Stimulated activated CD4-positive, alpha-beta T cell treated with anti-CD3 and anti-CD28 coated beads, TNF-alpha, amount 100 ng/mL, for 4 hours (primary cell): ENCODE measurements around the gene GPALPP1.
A peak's percentile ranks its signal among the peaks of the same experiment; 100 is the strongest.
"Not testable (repeated sequence)": the region's sequence is repeated elsewhere in the genome, so short reads cannot be mapped to it uniquely, and the experiment has no call there.

Experiments
- DNase-seq, 3 experiments: peaks; one replicate each; pipeline ENCODE4 v3.0.0-alpha.2; 2020; ENCODE audit warnings: low read depth in 3 of 3

GPALPP1 gene

DNA sequence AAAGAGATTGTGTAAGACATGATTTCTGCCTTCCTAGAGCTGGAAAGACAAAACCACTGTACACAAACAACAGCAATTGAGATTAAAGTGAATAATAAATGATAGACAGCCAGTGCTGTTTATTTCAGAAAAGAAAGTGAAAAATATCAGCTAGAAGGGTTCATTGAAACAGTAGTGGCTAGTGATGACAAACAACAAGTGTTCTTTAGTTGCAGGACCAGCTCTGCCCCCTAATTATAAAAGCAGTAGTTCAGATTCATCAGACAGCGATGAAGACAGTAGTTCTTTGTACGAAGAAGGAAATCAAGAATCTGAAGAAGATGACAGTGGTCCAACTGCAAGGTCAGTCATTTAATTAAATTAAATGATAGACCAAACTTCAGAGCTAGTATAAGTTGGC lies 14.8 kb downstream of the GPALPP1 start:
- no peak for DNase-seq

DNA sequence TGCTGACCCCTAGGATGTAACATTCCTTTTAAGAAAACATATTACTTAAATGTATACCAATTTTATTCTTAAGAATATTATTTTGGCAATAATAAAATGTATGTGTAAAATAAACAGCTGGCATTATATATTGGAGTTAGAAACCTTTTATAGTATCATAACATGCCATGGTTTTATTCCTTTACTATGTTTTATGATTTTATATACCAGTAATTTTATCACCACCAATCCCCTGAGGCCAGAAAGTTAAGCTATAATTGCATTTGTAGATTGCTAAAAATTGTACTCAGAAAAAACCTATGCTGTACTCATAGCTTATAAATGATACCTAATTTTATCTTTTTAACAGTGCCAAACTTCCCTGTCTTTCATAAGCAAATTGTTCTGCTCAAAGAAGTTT lies 17.9 kb downstream of the GPALPP1 start:
- no peak for DNase-seq

DNA sequence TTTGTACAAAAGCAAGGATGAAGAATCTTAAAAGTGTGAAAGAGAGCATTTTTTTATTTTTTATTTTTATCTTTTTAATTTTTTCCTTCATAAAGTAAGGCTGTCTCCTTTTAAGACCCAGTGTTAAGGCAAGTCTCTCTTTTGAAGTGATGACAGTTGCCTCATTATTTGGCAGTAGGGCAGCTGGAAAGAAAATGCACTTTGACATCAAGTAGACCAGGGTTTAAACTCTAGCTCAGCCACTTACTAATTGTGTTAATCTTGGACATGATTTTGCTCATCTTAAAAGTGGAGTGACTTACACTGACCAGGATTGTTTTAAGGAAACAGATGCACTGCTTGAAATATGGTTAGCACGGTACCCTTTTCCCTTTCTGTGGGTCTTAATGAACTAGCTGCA lies 18.5 kb downstream of the GPALPP1 start:
- DNase-seq, result no peak

DNA sequence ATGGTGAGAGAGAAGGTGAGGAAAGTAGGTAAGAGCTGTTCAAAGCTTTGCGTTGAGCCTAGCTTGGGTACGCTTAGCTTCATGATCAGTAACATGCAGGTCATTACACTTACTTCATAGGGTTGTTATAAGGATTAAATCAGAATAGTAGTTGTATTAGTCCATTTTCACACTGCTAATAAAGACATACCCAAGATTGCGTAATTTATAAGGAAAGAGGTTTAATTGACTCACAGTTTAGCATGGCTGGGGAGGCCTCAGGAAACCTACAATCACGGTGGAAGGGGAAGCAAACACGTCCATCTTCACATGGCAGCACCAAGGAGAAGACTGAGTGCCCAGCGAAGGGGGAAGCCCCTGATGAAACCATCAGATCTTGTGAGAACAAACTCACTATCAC lies 21.9 kb downstream of the GPALPP1 start:
- DNase-seq, result no peak

DNA sequence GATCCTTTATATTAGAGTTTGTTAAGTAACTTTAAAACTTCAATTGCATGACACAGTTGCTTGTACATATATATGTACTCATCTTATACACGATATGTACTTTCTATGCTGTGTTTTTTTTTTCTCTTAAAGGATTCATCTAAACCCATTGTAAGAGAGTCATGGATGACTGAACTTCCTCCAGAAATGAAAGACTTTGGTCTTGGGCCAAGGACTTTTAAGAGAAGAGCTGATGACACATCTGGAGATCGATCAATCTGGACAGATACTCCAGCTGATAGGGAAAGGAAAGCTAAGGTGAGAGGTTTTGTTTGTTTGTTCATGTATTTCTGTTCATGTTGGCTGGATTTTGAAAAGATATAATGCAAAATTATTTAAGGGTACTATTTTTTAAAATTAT lies 26.0 kb downstream of the GPALPP1 start:
- DNase-seq, result no peak

DNA sequence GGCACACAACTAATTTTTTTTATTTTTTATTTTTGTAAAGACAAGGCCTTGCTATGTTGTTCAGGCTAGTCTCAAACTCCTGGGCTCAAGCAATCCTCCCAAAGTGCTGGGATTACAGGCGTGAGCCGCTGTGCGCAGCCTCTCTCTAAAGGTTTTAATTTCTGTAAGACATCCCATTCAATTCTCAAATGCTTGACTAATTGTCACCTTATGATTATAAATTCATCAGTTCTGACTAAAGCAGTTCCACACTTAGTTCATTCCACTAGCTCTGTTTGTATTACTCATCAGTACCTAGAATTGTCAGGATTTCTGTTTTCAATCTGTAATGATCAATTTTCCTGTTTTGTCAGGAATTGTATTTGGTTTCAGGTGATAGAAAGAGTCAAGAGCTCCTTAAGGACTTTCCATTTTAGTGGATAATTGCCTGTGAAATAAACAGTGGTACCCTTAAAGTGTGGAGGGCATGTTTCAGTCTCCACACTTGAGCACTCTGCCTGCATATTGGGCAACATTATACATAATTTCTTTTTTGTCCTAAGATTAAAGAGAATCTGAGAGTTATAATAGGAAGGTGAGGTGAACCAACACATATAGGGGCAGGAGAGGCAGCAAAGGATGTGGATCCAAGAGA lies 27.6 kb downstream of the GPALPP1 start:
- DNase-seq, result no peak

DNA sequence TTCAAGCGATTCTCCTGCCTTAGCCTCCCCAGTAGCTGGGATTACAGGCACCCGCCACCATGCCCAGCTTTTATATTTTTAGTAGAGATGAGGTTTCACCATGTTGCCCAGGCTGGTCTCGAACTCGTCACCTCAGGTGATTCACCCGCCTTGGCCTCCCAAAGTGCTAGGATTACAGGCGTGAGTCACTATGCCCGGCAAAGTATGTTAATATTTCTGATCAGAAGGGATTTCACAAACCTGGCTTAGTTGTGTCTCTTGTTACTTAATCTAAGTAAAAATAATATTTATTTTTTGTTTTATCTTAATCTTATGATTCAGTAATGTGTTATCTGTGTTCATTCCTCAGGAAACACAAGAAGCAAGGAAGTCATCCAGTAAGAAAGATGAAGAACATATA lies 30.6 kb downstream of the GPALPP1 start:
- DNase-seq, result not testable (repeated sequence)

DNA sequence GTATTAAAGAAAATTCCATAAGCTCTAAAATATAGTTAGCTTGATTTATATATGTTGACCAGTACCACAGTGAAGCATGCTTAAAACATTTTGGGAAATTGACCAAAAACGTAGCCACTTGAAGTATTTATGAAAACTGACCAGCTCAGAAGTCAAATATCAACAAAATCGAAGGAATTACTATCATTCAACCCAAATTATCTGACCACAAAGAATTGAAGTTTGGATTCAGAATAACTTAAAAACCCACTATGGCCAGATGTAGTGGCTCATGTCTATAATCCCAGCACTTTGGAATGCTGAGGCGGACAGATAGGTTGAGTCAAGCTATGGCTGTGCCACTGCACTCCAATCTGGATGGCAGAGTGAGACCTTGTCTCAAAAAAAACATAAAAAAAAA lies 31.9 kb downstream of the GPALPP1 start:
- no peak for DNase-seq

DNA sequence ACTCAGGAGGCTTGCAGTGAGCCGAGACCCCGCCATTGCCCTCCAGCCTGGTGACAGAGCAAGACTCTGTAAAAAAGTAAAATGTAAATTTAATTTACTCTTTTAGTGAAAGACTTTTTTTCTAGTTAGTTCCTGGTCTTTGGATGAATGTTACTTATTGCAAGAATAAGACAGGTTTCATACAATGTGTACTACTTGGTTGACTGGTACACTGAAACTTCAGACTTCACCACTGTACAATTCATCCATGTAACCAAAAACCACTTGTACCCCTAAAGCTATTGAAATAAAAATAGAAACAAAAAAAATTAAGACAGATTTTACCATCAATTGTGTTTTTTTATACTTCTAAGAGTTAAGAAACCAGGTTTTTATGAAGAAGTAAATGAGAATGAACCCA lies 35.5 kb downstream of the GPALPP1 start:
- no peak for DNase-seq

DNA sequence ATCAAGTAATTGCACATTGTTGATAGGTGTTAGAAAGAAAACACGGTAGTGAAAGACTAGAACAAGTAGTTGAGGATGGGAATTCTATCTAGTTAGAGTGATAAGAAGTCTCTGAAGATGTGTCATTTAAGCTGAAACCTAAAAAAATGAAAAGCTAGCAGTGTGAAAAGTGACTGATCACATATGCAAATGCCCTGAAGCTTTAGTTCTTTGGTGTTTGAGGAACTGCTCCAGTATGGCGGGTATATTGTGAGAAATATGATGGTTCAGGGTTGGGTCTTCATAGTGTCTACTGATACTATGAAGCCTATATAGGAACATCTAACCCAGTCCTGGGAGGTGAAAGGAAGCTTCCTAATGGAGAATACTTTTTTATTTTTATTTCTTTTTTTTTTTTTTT lies 45.0 kb downstream of the GPALPP1 start:
- no peak for DNase-seq

DNA sequence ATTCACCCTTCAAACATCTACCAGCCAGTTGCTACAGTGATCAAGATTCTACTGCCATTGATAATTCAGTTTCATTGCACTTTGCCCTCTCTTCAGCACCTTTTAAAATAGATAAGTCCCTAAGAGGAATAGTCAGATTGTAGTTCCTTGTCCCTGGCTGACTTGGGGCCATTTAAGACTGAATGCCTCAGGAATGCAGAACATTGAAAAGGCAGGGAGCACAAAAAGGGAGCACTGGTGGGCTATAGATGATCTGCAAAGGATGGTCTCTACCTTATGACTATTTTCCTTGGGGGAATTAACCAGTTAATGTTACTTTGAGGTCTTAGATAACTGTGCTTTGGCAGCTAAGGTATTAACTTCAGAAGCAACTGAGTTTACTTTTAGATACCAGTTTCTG lies 46.9 kb downstream of the GPALPP1 start:
- no peak for DNase-seq

DNA sequence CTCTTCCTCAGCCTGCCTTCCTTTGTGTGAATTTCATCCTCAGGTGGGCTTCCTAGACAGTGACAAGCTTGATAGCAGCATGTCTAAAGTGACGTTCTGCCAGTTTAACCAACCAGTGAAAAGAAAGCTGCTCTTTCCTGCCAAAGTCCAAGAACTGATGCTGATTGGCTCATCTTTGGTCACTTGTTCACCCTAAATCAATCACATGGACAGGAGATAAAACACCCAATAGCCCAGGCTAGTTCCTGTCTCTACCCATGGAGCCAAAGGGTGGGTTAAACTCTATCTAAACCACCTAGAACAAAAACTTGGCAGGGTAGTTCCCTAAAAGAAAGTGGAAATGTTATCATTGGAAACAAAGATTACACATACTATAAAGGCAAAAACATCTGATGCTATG lies 50.8 kb downstream of the GPALPP1 start:
- no peak for DNase-seq

DNA sequence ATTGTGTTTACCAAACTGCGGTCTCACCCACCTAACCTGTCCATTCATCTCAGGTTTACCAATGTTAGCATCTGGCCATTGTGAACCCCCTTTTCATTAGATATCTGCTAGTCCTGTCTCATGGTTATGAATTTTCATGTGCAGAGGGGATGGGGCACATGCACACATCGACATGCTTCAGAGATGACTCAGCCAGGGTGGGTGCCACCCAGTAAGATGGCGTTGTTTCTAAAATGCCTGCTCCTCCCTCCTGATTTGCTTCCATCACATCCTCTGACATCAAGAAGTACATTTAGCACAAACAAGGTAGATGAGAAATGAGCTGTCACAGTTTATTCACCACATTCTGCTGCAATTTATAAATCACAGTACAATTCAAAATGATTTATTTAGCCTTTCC lies 51.3 kb downstream of the GPALPP1 start:
- no peak for DNase-seq

DNA sequence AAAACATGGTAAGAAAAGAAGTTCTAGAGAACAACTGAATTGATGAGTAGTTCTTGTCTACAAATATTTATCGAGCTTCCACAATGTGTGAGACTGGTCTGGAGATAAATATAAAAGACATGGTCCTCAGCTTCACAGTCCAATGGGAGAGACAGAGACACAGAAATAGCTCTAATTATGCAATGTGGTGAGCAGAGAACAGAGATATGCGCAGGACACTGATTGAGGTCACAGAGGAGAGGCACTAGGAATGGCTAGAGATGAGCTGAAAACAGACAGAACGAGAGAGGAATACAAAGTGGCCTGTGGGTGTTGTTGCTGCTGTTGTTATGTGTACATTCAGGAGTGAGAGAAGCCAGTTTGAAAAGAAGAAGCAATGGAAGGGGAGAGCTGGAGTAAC lies 53.2 kb downstream of the GPALPP1 start:
- no peak for DNase-seq

DNA sequence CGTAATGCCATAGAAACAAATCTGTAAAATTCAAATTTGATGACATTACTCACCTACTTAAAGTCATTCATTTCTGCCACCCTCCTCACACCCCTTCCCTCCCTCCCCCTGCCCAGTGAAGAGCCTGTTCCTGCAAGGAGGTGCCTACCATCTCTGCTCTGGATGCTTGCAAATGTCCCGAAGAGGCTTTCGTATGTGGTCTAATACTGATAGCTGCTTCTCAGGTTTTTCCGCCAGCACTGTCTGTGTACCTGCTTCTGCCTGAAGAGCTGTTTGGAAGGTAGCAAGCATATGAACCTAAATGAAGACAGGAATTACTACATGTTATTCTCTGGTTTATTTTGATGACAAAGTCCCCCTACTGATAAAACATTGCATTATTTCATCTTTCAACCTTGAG lies 57.1 kb downstream of the GPALPP1 start:
- no peak for DNase-seq

DNA sequence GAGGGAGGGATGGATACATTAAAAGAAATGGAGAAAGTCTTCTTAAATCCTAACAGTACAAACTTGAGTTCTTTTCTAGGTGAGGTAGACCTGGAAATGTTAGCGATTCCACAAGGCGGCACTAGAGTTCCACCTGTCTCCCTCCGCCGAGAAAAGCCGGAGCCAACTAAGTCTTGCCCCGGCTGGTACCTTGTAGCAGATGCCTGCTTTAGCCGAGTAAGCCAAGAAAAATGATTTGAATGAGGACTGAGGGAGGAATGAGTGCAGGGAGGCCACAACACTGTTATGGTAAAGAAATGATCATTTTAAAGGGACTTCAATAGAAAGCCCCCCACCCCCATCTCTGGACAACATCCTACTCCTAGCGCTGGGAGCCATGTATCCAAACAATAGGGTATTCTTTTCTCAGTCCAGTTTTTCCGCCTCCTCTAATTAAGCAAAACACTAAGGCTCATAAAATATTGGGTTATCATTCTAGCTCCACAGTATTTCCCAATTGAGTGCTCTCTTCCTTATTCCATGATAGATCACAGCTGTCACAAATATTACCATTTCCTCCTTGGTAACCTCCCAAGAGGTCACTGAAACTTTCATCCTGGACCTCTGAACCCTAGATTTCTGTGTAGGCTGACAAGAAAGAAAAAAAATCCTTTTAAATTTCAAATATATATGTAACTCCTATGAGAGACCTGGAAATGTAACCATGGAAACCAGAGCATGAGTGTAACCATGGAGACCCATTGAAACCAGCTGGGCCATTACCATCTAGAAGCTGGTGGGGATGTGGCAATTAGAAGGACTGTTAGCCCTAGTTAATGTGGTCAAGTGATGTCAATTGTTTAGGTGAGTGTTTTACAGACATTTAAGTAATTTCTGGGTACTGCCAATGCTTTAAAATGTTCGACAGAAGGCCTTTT lies 58.3 kb downstream of the GPALPP1 start:
- peak; percentile 46 to 62 (median 61) for DNase-seq

DNA sequence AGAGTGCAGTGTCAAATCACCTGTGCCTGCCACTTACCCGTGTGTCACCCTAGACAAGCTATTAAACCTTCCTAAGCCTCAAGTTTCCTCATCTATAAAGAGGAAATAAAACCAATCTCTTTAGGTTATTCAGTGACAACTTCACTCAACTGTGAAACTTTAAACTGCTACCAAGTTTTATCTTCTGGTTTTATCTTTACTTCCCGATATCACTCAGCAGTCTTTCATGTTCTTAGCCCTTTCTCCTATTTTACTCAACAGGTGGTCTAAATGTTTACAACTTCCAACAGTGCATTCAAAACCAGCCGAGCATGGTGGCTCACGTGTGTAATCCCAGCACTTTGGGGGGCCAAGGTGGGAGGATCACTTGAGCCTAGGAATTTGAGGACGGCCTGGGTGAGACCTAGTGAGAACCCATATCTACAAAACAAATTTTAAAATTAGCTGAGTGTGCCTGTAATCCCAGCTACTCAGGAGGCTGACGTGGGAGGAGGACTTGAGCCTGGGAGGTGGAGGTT lies 59.6 kb downstream of the GPALPP1 start:
- DNase-seq, result no peak

DNA sequence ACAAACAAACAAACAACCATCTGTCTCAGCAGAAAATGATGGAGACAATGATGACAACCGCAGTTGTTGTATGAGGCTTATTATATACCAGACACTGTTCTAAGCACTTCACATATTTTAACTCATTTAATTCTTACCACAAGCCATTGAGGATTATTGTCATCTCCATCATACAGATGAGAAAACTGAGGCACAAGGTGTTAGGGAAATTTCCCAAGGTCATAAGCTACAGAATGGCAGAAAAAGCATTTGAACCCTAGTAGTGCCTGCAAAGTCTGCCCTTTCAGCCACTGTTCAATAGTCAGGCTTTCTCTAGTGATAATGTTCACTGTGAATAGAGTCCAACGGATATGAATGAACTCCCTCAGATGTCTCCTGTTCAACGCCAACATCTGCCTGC lies 60.1 kb downstream of the GPALPP1 start:
- DNase-seq, result no peak

DNA sequence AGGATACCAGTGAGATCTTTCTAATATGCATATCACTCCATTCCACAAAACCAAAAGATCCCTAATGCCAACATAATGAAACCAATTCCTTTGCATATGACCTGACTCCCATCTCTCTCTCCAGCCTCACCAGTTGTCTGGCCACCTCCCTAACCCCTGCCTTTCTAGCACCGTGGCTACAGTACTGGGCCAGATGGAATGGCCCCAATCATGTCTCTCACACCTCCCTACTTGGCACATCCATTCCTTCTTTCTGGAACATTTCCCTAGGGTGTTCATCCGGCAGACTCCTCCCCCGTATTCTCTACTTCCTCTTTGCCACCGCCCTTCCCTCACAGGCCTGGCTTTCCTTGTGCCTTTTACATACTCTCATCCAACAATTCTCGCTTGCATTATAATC lies 62.0 kb downstream of the GPALPP1 start:
- DNase-seq, result no peak

DNA sequence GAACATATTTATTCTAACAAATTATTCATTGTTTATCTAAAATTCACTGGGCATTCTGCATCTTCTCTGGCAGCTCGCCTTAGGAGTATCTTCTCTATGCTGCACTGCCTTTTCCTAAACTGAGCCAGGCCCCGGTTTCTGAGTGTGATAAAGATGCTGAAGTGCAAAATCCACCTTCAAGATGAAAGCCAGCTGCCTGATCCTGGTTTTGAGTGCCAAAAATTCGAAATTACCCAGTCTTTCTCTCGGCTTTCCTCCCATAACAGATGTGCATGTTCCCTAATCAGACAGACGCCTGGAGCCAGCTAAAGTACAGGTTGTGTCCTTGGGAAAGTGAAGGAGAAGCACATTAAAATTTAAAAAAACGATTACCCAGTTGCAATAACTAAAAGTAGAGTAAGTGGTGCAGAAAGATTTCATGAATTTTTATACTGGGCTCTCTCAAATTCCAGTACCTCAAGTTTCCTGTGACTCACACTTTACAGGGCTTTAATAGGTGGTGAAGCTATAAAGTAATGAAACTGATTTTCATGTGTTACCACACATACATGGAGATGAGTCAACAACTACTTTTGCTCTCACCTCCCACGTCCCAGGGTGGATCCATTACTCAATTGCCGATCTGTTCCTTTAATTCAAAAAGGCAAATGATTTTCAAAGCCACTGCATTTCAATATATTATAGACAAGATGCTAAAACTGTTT lies 66.0 kb downstream of the GPALPP1 start:
- peak in 2 of 3 experiments; percentile 9 to 29 for DNase-seq

DNA sequence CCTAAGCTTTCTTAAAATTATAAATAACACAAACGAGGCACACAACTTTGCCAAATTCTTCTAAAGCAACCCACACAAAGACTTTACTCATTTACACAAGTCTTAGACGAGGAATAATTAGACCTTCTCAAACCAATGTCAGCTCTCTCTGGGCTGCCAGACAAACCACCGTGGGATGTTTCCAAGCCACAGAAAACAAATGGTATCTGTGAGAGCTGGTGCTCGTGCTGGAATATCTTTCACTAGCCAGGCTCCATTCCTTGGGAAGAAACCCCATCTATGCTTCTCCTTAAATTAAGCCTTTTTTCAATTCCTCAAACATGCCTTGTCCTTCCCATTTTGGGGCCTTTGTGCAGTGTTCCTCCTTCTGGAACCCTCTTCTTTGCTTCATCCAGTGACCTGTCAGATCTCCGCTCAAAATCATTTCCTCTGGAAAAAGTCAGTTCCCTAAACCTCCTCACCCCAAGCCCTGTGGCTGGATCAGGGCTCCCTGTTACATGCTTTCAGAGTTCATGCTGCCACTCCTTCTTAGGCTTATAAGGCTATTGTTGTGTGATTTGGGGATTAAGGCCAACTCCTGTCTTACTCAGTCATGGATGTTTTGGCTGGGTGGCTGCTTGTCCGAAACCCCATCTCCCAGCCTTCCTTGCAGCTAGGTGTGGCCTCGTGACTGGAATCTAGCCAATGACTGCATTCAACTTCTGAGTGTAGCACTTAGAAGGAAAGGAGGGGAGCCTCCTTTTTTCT lies 66.7 kb downstream of the GPALPP1 start:
- no peak for DNase-seq

DNA sequence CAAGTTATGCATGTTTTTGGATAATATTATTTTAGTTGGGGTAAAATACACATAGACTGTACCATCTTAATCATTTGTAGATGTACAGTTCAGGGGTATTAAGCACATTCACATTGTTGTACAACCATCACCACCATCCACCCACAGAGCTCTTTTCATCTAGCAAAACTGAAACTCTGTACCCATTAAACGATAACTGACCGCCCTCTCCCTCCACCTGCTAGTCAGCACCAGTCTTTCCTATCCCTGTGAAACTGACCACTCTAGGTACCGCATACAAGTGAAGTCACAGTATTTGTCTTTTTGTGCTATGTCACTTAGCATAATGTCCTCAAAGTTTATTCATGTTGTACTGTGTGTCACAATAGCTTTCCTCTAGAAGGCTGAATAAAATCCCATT lies 70.7 kb downstream of the GPALPP1 start:
- DNase-seq, result no peak
